ENCODE data around the gene FBXO28. TPM values are rescaled to one million over a fixed set of nuclear protein-coding genes. Genes with fewer than 3 reads are reported as not detected.

Gene FBXO28
- polyA plus RNA-seq, 1 donor from 2014 or later = 20.3 TPM

DNA sequence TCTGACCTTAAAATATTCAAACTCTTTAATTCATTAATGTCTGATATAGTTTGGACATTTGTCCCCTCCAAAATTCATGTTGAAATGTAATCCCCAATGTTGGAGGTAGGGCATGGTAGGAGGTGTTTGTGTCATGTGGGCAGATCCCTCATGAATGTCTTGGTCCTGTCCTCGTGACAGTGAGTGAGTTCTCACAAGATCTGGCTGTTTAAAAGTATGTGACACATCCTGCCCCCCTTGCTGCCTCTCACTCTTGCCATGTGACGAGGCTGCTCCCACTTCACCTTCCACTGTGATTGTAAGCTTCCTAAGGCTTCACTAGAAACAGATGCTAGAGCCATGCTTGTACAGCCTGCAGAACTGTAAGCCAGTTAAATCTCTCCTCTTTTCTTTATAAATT, 21.3 kb upstream of the FBXO28 start:
- TF ChIP-seq POLR2AphosphoS5 (IDR thresholded peaks at IDR 0.05) (no peak), REST (IDR thresholded peaks at IDR 0.05; ENCODE audit: borderline replicate concordance) (no peak), MXI1 (conservative IDR thresholded peaks at IDR 0.05; ENCODE audit: poor library complexity, severe bottlenecking) (no peak), EZH2 (IDR thresholded peaks at IDR 0.05; ENCODE audit: borderline replicate concordance, insufficient read depth, low read length, poor library complexity, severe bottlenecking) (no peak)
- Histone ChIP-seq H4K20me1 (ENCODE audit: insufficient read depth) (no peaks in the 10 kb centered on the region), H3K9me2 (ENCODE audit: insufficient read depth, low read length) (no peaks in the 10 kb centered on the region)

GRCh38 chr1:224095339-224095738, 18.6 kb upstream of the FBXO28 start:
- Histone ChIP-seq H4K20me1 (ENCODE audit: insufficient read depth) (no peaks in the 10 kb centered on the region), H3F3A (ENCODE audit: insufficient read depth, low read length, poor library complexity, severe bottlenecking) (no peaks in the 10 kb centered on the region), H3K4me2 (ENCODE audit: low read length) (no peak overlapping the region), H3K27me3 (ENCODE audit: insufficient read depth, low read depth, low read length) (no peaks in the 10 kb centered on the region), H3K36me3 (ENCODE audit: insufficient read depth, low read length) (no peaks in the 10 kb centered on the region), H3K9me3 (ENCODE audit: low read length) (no peaks in the 10 kb centered on the region), H3K4me3 (ENCODE audit: low read length) (no peak overlapping the region), H2AFZ (ENCODE audit: low read depth, low read length) (no peak overlapping the region), H3K27ac (ENCODE audit: low read length) (no peak overlapping the region), H3K9ac (ENCODE audit: low read length) (no peak overlapping the region), H3K79me2 (replicated peaks; ENCODE audit: insufficient read depth, low read length) (no peaks in the 10 kb centered on the region), H3K9me2 (ENCODE audit: insufficient read depth, low read length) (no peaks in the 10 kb centered on the region)
- no peak for TF ChIP-seq POLR2AphosphoS5 (IDR thresholded peaks at IDR 0.05)
- no peak for TF ChIP-seq EP300 (conservative IDR thresholded peaks at IDR 0.05; ENCODE audit: poor library complexity, severe bottlenecking)
- no peak for TF ChIP-seq TAF1 (IDR thresholded peaks at IDR 0.05; ENCODE audit: low read depth)
- TF ChIP-seq SMC3 (conservative IDR thresholded peaks at IDR 0.05; ENCODE audit: poor library complexity) = no peak
- TF ChIP-seq, protein P1, sequence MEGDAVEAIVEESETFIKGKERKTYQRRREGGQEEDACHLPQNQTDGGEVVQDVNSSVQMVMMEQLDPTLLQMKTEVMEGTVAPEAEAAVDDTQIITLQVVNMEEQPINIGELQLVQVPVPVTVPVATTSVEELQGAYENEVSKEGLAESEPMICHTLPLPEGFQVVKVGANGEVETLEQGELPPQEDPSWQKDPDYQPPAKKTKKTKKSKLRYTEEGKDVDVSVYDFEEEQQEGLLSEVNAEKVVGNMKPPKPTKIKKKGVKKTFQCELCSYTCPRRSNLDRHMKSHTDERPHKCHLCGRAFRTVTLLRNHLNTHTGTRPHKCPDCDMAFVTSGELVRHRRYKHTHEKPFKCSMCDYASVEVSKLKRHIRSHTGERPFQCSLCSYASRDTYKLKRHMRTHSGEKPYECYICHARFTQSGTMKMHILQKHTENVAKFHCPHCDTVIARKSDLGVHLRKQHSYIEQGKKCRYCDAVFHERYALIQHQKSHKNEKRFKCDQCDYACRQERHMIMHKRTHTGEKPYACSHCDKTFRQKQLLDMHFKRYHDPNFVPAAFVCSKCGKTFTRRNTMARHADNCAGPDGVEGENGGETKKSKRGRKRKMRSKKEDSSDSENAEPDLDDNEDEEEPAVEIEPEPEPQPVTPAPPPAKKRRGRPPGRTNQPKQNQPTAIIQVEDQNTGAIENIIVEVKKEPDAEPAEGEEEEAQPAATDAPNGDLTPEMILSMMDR (IDR thresholded peaks at IDR 0.05; ENCODE audit: poor library complexity, severe bottlenecking) = no peak
- no peak for TF ChIP-seq RAD21 (conservative IDR thresholded peaks at IDR 0.05)
- no peak for TF ChIP-seq REST (IDR thresholded peaks at IDR 0.05; ENCODE audit: borderline replicate concordance)
- TF ChIP-seq EZH2 (IDR thresholded peaks at IDR 0.05; ENCODE audit: borderline replicate concordance, insufficient read depth, low read length, poor library complexity, severe bottlenecking) = no peak
- TF ChIP-seq MXI1 (conservative IDR thresholded peaks at IDR 0.05; ENCODE audit: poor library complexity, severe bottlenecking) = no peak

More for the DNA sequence above, 21.3 kb upstream of the FBXO28 start:
- no peak overlapping the region for H2AFZ ChIP-seq (ENCODE audit: low read depth, low read length)
- no peaks in the 10 kb centered on the region for H3K79me2 ChIP-seq (replicated peaks; ENCODE audit: insufficient read depth, low read length)
- H3K27ac ChIP-seq (ENCODE audit: low read length) = no peak overlapping the region
- H3K27me3 ChIP-seq (ENCODE audit: insufficient read depth, low read depth, low read length) = no peaks in the 10 kb centered on the region
- H3F3A ChIP-seq (ENCODE audit: insufficient read depth, low read length, poor library complexity, severe bottlenecking) = no peaks in the 10 kb centered on the region
- H3K9ac ChIP-seq (ENCODE audit: low read length) = no peak overlapping the region
- no peaks in the 10 kb centered on the region for H3K36me3 ChIP-seq (ENCODE audit: insufficient read depth, low read length)
- H3K4me2 ChIP-seq (ENCODE audit: low read length) = no peak overlapping the region
- no peak overlapping the region for H3K4me3 ChIP-seq (ENCODE audit: low read length)
- no peaks in the 10 kb centered on the region for H3K9me3 ChIP-seq (ENCODE audit: low read length)
